DND-41 (cell line): ENCODE data around the gene C2orf72.

Experiments used
- ATAC-seq: fragments of 200-7000 bp; cut with Tn5 transposase; 3 replicates; pipeline ENCODE4 v1.9.1; 2021; ENCODE audit warnings: low read depth; ENCODE audit not compliant: insufficient read depth
- DNase-seq: peaks from one replicate; pipeline ENCODE4 v3.0.0-alpha.2; 2020
- H2AFZ ChIP-seq: 2 replicates; pipeline ENCODE4 v1.6.0; 2012; ENCODE audit warnings: low read depth, low read length
- H3K27ac ChIP-seq: 2 replicates; pipeline ENCODE4 v1.5.1; 2012; ENCODE audit warnings: low read length, inconsistent platforms
- H3K27me3 ChIP-seq: fragments of 200-600 bp; sonication (generic); 2 replicates; pipeline ENCODE4 v1.6.0; 2012; ENCODE audit warnings: low read length, mild to moderate bottlenecking, inconsistent platforms; ENCODE audit not compliant: insufficient read depth, poor library complexity
- H3K36me3 ChIP-seq: 2 replicates; pipeline ENCODE4 v1.5.1; 2012; ENCODE audit warnings: low read length, inconsistent platforms; ENCODE audit not compliant: insufficient read depth
- H3K4me1 ChIP-seq: 2 replicates; pipeline ENCODE4 v1.5.1; 2012; ENCODE audit warnings: mild to moderate bottlenecking, low read length; ENCODE audit not compliant: insufficient read depth
- H3K4me2 ChIP-seq: 2 replicates; pipeline ENCODE4 v1.6.0; 2012; ENCODE audit warnings: mild to moderate bottlenecking, moderate library complexity, low read length, inconsistent platforms; ENCODE audit not compliant: insufficient read depth
- H3K4me3 ChIP-seq, 2 experiments: fragments of 200-600 bp in 1 of 2; shearing (Covaris generic) in 1 of 2; 2 replicates each; pipeline ENCODE4 v1.5.1; 2012 to 2016; ENCODE audit warnings: inconsistent platforms in 2 of 2, low read length in 2 of 2, mild to moderate bottlenecking in 2 of 2, low read depth in 1 of 2, moderate library complexity in 1 of 2
- H3K79me2 ChIP-seq: 2 replicates; pipeline ENCODE4 v1.6.0; 2012; ENCODE audit warnings: low read length, inconsistent platforms; ENCODE audit not compliant: insufficient read depth
- H3K9ac ChIP-seq: 2 replicates; pipeline ENCODE4 v1.6.0; 2012; ENCODE audit warnings: low read depth, mild to moderate bottlenecking, inconsistent platforms, low read length, moderate library complexity
- H3K9me3 ChIP-seq: 2 replicates; pipeline ENCODE4 v1.5.1; 2012; ENCODE audit warnings: low read length, moderate library complexity, mild to moderate bottlenecking, inconsistent platforms; ENCODE audit not compliant: insufficient read depth, severe bottlenecking
- H4K20me1 ChIP-seq: 2 replicates; pipeline ENCODE4 v1.6.0; 2012; ENCODE audit warnings: low read length; ENCODE audit not compliant: insufficient read depth
- EZH2 ChIP-seq: IDR thresholded peaks from 3 replicates; pipeline ENCODE4 v1.6.1; 2012; ENCODE audit warnings: borderline replicate concordance, low read depth, mild to moderate bottlenecking, moderate library complexity, low read length, inconsistent platforms; ENCODE audit not compliant: severe bottlenecking
- TF ChIP-seq, protein P1 (sequence below): IDR thresholded peaks from 2 replicates; pipeline ENCODE4 v1.5.1; 2012; ENCODE audit warnings: borderline replicate concordance, low read length, moderate library complexity, mild to moderate bottlenecking; ENCODE audit not compliant: poor library complexity, severe bottlenecking; ENCODE audit errors: extremely low read depth

C2orf72 gene

GRCh38 chr2:231015478-231015877 is 21.8 kb upstream of the C2orf72 start:
- Histone ChIP-seq H3K36me3 (no peaks in the 10 kb centered on the region), H3K27me3 (peaks cover 21% of the 10 kb centered on the region), H3K9me3 (no peaks in the 10 kb centered on the region), H4K20me1 (no peaks in the 10 kb centered on the region), H3K4me1 (no peaks in the 10 kb centered on the region), H3K27ac (no peak overlapping the region), H3K4me2 (no peak overlapping the region), H2AFZ (no peak overlapping the region), H3K79me2 (no peaks in the 10 kb centered on the region), H3K9ac (no peak overlapping the region), H3K4me3 (no peak overlapping the region)
- no peak for ATAC-seq
- TF ChIP-seq, protein P1, sequence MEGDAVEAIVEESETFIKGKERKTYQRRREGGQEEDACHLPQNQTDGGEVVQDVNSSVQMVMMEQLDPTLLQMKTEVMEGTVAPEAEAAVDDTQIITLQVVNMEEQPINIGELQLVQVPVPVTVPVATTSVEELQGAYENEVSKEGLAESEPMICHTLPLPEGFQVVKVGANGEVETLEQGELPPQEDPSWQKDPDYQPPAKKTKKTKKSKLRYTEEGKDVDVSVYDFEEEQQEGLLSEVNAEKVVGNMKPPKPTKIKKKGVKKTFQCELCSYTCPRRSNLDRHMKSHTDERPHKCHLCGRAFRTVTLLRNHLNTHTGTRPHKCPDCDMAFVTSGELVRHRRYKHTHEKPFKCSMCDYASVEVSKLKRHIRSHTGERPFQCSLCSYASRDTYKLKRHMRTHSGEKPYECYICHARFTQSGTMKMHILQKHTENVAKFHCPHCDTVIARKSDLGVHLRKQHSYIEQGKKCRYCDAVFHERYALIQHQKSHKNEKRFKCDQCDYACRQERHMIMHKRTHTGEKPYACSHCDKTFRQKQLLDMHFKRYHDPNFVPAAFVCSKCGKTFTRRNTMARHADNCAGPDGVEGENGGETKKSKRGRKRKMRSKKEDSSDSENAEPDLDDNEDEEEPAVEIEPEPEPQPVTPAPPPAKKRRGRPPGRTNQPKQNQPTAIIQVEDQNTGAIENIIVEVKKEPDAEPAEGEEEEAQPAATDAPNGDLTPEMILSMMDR, result no peak
- no peak for TF ChIP-seq EZH2
- no peak for DNase-seq

GRCh38 chr2:231015926-231016325 is 21.4 kb upstream of the C2orf72 start:
- DNase-seq, result no peak
- H4K20me1 ChIP-seq, result no peaks in the 10 kb centered on the region

DNA sequence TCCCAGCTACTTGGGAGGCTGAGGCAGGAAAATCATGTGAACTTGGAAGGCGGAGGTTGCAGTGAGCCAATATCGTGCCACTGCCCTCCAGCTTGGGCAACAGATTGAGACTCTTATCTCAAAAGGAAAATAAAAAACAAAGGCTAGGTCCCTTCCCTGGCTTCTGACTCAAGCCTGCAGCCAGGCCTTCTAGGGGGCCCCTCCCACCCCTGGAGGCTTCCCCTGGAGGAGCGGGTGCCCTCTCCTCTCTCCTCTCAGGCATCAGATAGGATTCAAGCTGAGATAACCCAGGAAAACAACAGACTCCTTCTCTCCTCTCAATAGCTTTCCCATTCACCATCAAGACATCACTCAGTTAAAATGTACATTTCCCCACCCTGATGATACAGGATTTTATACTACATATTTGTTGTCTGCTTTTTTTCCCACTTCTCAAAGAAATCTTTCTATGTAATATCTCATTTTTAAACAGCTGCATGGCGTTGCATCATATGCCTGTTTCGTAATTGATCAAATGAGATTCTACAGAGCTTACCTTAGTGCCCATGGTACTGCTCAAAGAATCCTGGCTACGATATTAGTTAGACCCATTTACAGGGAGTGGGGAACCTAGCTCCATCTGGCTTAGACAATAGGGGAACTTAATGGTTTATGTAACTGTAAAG is 20.6 kb upstream of the C2orf72 start:
- no peak overlapping the region for H3K4me2 ChIP-seq
- H3K27ac ChIP-seq, result no peak overlapping the region
- no peak for ATAC-seq
- H4K20me1 ChIP-seq, result no peaks in the 10 kb centered on the region
- H3K9ac ChIP-seq, result no peak overlapping the region
- DNase-seq, result no peak
- no peak overlapping the region for H3K4me3 ChIP-seq
- no peaks in the 10 kb centered on the region for H3K9me3 ChIP-seq
- H3K4me1 ChIP-seq, result no peaks in the 10 kb centered on the region
- no peak overlapping the region for H2AFZ ChIP-seq
- TF ChIP-seq, protein P1, result no peak
- no peak for TF ChIP-seq EZH2
- H3K27me3 ChIP-seq, result peaks cover 21% of the 10 kb centered on the region
- H3K36me3 ChIP-seq, result no peaks in the 10 kb centered on the region
- H3K79me2 ChIP-seq, result no peaks in the 10 kb centered on the region

More at GRCh38 chr2:231015926-231016325, 21.4 kb upstream of the C2orf72 start:
- Histone ChIP-seq H3K27ac (no peak overlapping the region), H3K4me1 (no peaks in the 10 kb centered on the region), H3K4me3 (no peak overlapping the region), H3K36me3 (no peaks in the 10 kb centered on the region), H3K27me3 (peaks cover 21% of the 10 kb centered on the region), H3K79me2 (no peaks in the 10 kb centered on the region), H2AFZ (no peak overlapping the region), H3K9ac (no peak overlapping the region), H3K9me3 (no peaks in the 10 kb centered on the region), H3K4me2 (no peak overlapping the region)
- TF ChIP-seq EZH2, result no peak
- TF ChIP-seq, protein P1, result no peak
- no peak for ATAC-seq

DNA sequence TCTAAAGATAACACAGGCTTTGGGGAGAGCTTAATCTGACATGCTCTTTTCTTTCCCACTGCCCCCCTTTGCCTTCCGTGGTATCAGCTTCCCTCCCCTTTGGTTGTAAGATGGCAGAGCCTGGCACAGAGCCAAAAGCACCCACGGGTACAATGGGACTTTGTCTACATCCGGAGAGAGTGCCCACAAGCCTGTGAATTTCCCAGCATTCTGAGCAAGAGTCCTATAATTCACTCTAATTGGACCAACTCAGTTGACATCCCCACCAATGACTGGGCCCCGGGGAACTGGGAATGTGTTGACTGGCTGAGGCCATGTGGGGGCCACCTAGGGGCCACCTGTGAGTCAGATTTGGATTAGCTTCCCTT is 20.1 kb upstream of the C2orf72 start:
- no peak for TF ChIP-seq EZH2
- TF ChIP-seq, protein P1, result no peak
- peak; percentile 27 for DNase-seq
- Histone ChIP-seq H3K27ac (no peak overlapping the region), H3K9ac (no peak overlapping the region), H3K9me3 (no peaks in the 10 kb centered on the region), H3K4me3 (no peak overlapping the region), H4K20me1 (no peaks in the 10 kb centered on the region), H3K4me1 (no peaks in the 10 kb centered on the region), H3K27me3 (peaks cover 21% of the 10 kb centered on the region), H3K4me2 (no peak overlapping the region), H3K79me2 (no peaks in the 10 kb centered on the region), H2AFZ (no peak overlapping the region), H3K36me3 (no peaks in the 10 kb centered on the region)
- ATAC-seq, result 0 out of 3 replicates have a peak, but pooled peaks have one; percentile 27
